DND-41 (cell line): Measurements from ENCODE around the gene MDC1.

ENCODE experiments used
- ATAC-seq: fragments of 200-7000 bp; cut with Tn5 transposase; 3 replicates; pipeline ENCODE4 v1.9.1; 2021; ENCODE audit warnings: low read depth; ENCODE audit not compliant: insufficient read depth
- DNase-seq: peaks from one replicate; pipeline ENCODE4 v3.0.0-alpha.2; 2020
- H2AFZ ChIP-seq: 2 replicates; pipeline ENCODE4 v1.6.0; 2012; ENCODE audit warnings: low read depth, low read length
- H3K27ac ChIP-seq: 2 replicates; pipeline ENCODE4 v1.5.1; 2012; ENCODE audit warnings: low read length, inconsistent platforms
- H3K27me3 ChIP-seq: fragments of 200-600 bp; sonication (generic); 2 replicates; pipeline ENCODE4 v1.6.0; 2012; ENCODE audit warnings: low read length, mild to moderate bottlenecking, inconsistent platforms; ENCODE audit not compliant: insufficient read depth, poor library complexity
- H3K36me3 ChIP-seq: 2 replicates; pipeline ENCODE4 v1.5.1; 2012; ENCODE audit warnings: low read length, inconsistent platforms; ENCODE audit not compliant: insufficient read depth
- H3K4me1 ChIP-seq: 2 replicates; pipeline ENCODE4 v1.5.1; 2012; ENCODE audit warnings: mild to moderate bottlenecking, low read length; ENCODE audit not compliant: insufficient read depth
- H3K4me2 ChIP-seq: 2 replicates; pipeline ENCODE4 v1.6.0; 2012; ENCODE audit warnings: mild to moderate bottlenecking, moderate library complexity, low read length, inconsistent platforms; ENCODE audit not compliant: insufficient read depth
- H3K4me3 ChIP-seq, 2 experiments: fragments of 200-600 bp in 1 of 2; shearing (Covaris generic) in 1 of 2; 2 replicates each; pipeline ENCODE4 v1.5.1; 2012 to 2016; ENCODE audit warnings: inconsistent platforms in 2 of 2, low read length in 2 of 2, mild to moderate bottlenecking in 2 of 2, low read depth in 1 of 2, moderate library complexity in 1 of 2
- H3K79me2 ChIP-seq: 2 replicates; pipeline ENCODE4 v1.6.0; 2012; ENCODE audit warnings: low read length, inconsistent platforms; ENCODE audit not compliant: insufficient read depth
- H3K9ac ChIP-seq: 2 replicates; pipeline ENCODE4 v1.6.0; 2012; ENCODE audit warnings: low read depth, mild to moderate bottlenecking, inconsistent platforms, low read length, moderate library complexity
- H3K9me3 ChIP-seq: 2 replicates; pipeline ENCODE4 v1.5.1; 2012; ENCODE audit warnings: low read length, moderate library complexity, mild to moderate bottlenecking, inconsistent platforms; ENCODE audit not compliant: insufficient read depth, severe bottlenecking
- H4K20me1 ChIP-seq: 2 replicates; pipeline ENCODE4 v1.6.0; 2012; ENCODE audit warnings: low read length; ENCODE audit not compliant: insufficient read depth
- EZH2 ChIP-seq: IDR thresholded peaks from 3 replicates; pipeline ENCODE4 v1.6.1; 2012; ENCODE audit warnings: borderline replicate concordance, low read depth, mild to moderate bottlenecking, moderate library complexity, low read length, inconsistent platforms; ENCODE audit not compliant: severe bottlenecking
- TF ChIP-seq, protein P1 (sequence below): IDR thresholded peaks from 2 replicates; pipeline ENCODE4 v1.5.1; 2012; ENCODE audit warnings: borderline replicate concordance, low read length, moderate library complexity, mild to moderate bottlenecking; ENCODE audit not compliant: poor library complexity, severe bottlenecking; ENCODE audit errors: extremely low read depth

Gene MDC1

DNA sequence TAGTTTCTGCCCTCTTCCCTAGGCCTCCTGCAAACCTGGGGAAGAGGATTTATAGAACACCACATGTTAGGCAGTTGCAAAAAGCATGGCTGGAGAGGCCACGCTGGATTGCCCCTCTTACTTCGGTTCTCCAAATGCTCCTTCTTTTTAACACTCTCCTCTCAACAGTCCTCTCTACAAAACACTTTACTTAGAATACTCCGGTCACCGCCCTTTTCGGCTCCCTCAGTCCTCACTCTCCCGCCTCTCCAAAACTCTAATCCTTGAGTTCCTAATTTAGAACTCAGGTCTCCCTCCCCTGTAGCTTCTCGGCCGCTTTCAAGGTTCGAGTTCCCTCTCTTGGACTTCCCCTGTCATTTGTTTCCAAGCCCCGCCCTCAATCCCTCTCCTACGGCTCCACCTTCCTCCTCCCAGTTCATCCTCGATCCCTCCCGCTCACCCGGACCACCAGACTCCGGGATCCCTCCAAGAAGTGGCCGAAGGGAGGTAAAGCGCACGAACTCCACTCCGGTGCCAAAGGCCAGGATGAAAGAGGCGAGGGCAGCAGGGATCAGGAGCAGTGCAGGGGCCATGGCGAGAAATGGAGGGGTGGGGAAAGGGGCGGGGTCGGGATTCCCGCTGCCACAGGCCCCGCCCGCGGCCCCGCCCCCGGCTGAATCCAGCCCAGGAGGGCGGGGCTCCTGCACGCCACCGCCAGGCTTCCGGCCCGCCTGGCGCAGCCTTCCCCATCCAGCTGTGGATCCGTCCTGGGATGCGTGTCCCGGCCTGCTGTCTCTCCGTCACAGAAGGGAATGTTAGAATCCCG, 26.5 kb downstream of the MDC1 start, which contains the start of gene NRM:
Gene NRM, minus strand, starts transcription at position 582 of the 805 bp plus-strand sequence. Its CDS starts 10 bp downstream, at position 572.
- ATAC-seq, result peak; percentile 59
- Histone ChIP-seq H3K79me2 (peaks cover 47% of the 10 kb centered on the region), H3K4me1 (peaks cover 48% of the 10 kb centered on the region), H3K27me3 (no peaks in the 10 kb centered on the region), H2AFZ (peak within 1 kb of the TSS; percentile 98), H3K27ac (peak within 1 kb of the TSS; percentile 92), H3K4me2 (peak within 1 kb of the TSS; percentile 87), H3K4me3 (peak within 1 kb of the TSS; percentile 85 to 87), H3K36me3 (peaks cover 5% of the 10 kb centered on the region; the same call in 1 of the 2 replicates), H3K9me3 (no peaks in the 10 kb centered on the region), H4K20me1 (0 out of 2 replicates have a peak, but pooled peaks cover 6% of the 10 kb centered on the region), H3K9ac (peak within 1 kb of the TSS; percentile 72)
- peak; percentile 83 for DNase-seq
- TF ChIP-seq, protein P1, sequence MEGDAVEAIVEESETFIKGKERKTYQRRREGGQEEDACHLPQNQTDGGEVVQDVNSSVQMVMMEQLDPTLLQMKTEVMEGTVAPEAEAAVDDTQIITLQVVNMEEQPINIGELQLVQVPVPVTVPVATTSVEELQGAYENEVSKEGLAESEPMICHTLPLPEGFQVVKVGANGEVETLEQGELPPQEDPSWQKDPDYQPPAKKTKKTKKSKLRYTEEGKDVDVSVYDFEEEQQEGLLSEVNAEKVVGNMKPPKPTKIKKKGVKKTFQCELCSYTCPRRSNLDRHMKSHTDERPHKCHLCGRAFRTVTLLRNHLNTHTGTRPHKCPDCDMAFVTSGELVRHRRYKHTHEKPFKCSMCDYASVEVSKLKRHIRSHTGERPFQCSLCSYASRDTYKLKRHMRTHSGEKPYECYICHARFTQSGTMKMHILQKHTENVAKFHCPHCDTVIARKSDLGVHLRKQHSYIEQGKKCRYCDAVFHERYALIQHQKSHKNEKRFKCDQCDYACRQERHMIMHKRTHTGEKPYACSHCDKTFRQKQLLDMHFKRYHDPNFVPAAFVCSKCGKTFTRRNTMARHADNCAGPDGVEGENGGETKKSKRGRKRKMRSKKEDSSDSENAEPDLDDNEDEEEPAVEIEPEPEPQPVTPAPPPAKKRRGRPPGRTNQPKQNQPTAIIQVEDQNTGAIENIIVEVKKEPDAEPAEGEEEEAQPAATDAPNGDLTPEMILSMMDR, result no peak
- TF ChIP-seq EZH2, result no peak

DNA sequence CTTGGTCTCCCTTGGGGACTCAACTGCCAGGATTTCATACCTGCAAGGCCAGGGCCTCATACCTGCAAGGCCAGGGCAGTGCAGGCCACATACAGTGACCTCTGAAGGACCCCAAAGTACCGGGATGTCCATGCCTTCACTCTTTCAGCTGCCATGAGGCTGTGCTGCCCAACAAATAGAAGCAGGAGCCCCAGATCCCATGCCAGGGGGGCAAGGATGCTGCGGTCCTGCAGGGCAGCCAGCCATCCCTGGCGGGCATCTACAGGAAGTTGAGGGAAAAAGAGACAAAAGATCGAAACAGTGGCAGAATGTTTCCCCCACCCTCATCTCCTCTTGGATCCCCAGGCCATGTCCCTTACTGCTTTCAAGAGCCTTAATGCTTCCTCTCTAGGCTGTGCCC, 27.1 kb downstream of the MDC1 start:
- H3K27ac ChIP-seq, result peak overlapping the region; percentile 92
- peak overlapping the region; percentile 85 to 87 for H3K4me3 ChIP-seq
- H4K20me1 ChIP-seq, result 0 out of 2 replicates have a peak, but pooled peaks cover 11% of the 10 kb centered on the region
- peaks cover 54% of the 10 kb centered on the region for H3K4me1 ChIP-seq
- ATAC-seq (no peak), DNase-seq (no peak)
- H3K9ac ChIP-seq, result peak overlapping the region; percentile 72
- peaks cover 12% of the 10 kb centered on the region; the same call in 1 of the 2 replicates for H3K36me3 ChIP-seq
- no peak for TF ChIP-seq EZH2
- TF ChIP-seq, protein P1, result no peak
- no peaks in the 10 kb centered on the region for H3K9me3 ChIP-seq
- H3K79me2 ChIP-seq, result peaks cover 53% of the 10 kb centered on the region
- H3K27me3 ChIP-seq, result no peaks in the 10 kb centered on the region
- H2AFZ ChIP-seq, result peak overlapping the region; percentile 98
- peak overlapping the region; percentile 87 for H3K4me2 ChIP-seq

DNA sequence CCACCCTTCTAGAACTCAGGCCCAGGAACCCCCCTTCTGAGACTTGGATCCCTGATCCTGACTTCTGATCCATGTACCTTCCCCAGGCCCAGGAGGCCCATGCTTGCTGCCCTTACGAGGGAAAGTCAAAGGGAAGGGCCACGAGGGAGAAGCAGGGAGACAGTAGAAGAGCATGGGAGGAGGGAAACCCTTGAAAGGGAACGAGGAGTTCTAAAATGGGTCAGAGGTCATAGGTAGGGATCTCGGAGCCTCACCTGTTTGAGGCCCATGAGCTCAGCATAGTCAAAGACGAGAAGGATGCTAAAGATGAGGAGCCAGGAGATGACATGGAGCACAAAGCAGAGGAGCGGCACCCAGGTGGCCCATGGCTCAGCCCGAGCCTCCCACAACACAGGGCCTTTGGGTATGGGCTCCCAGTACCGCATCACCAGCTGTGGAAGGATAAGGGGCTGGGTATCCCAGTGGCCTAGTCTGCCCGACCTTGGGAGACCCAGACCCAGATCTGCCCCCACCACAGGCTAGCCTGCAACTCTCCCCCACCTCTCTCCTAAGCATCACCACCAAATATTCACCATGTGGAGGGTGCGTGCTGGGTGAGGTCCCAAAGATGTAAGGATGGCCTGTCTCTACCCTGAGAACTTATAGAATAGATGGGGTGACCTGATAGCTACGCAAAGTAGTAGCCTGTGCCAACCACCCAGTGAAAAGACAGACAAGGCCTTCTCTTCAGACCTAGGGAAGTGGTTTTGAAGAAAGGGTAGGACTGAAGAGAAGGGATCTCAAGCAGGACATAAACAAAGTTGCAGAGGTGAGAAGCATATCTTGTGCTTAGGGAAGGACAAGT, 27.8 kb downstream of the MDC1 start:
- Histone ChIP-seq H3K9ac (peak overlapping the region; percentile 72), H3K4me2 (peak overlapping the region; percentile 87)

More for the DNA sequence above, 27.8 kb downstream of the MDC1 start:
- H3K4me3 ChIP-seq, result peak overlapping the region in 1 of 2 experiments; percentile 87; a peak in 2 of 4 replicates
- H3K27me3 ChIP-seq, result no peaks in the 10 kb centered on the region
- no peak for TF ChIP-seq EZH2
- TF ChIP-seq, protein P1, result no peak
- DNase-seq, result no peak
- H3K9me3 ChIP-seq, result no peaks in the 10 kb centered on the region
- peaks cover 60% of the 10 kb centered on the region for H3K79me2 ChIP-seq
- H3K27ac ChIP-seq, result peak overlapping the region; percentile 92; the same call in 1 of the 2 replicates
- H3K36me3 ChIP-seq, result peaks cover 13% of the 10 kb centered on the region; the same call in 1 of the 2 replicates
- peaks cover 58% of the 10 kb centered on the region for H3K4me1 ChIP-seq
- no peak for ATAC-seq
- H4K20me1 ChIP-seq, result peaks cover 13% of the 10 kb centered on the region; the same call in 1 of the 2 replicates
- H2AFZ ChIP-seq, result no peak overlapping the region
